HepG2 (cell line): ENCODE results near the gene TIRAP. TPM values are rescaled to one million over a fixed set of nuclear protein-coding genes. Genes with fewer than 3 reads are reported as not detected.

Experiments
- NFAT5 ChIP-seq: sonication (generic); formaldehyde crosslinking; IDR thresholded peaks from 2 replicates; pipeline ENCODE4 v1.4.0; 2020; ENCODE audit warnings: missing genetic modification reagents
- PHB2 ChIP-seq: fragments of 450-650 bp; IDR thresholded peaks from 2 replicates; pipeline ENCODE4 v1.6.1; 2018; ENCODE audit not compliant: partially characterized antibody
- SAFB2 ChIP-seq: sonication (generic); formaldehyde crosslinking; IDR thresholded peaks from 2 replicates; pipeline ENCODE4 v1.5.1; 2020; ENCODE audit warnings: missing genetic modification reagents, low read depth, mild to moderate bottlenecking, borderline replicate concordance
- SALL1 ChIP-seq: sonication (generic); formaldehyde crosslinking; IDR thresholded peaks from 2 replicates; pipeline ENCODE4 v1.8.0; 2022; ENCODE audit warnings: mild to moderate bottlenecking, missing genetic modification reagents
- SMAD1 ChIP-seq: sonication (generic); formaldehyde crosslinking; IDR thresholded peaks from 2 replicates; pipeline ENCODE4 v1.4.0; 2020; ENCODE audit warnings: missing genetic modification reagents, low read depth, mild to moderate bottlenecking, borderline replicate concordance
- ZBTB34 ChIP-seq: sonication (generic); formaldehyde crosslinking; IDR thresholded peaks from 2 replicates; pipeline ENCODE4 v1.8.0; 2022; ENCODE audit warnings: mild to moderate bottlenecking, missing genetic modification reagents
- ZMAT3 ChIP-seq: sonication (generic); formaldehyde crosslinking; conservative IDR thresholded peaks from 2 replicates; pipeline ENCODE4 v1.7.0; 2021; ENCODE audit warnings: missing genetic modification reagents
- ZNF280D ChIP-seq: sonication (generic); formaldehyde crosslinking; IDR thresholded peaks from 2 replicates; pipeline ENCODE4 v1.5.1; 2020; ENCODE audit warnings: mild to moderate bottlenecking, missing genetic modification reagents
- ZNF292 ChIP-seq: sonication (generic); formaldehyde crosslinking; IDR thresholded peaks from 2 replicates; pipeline ENCODE4 v1.8.1; 2022; ENCODE audit warnings: mild to moderate bottlenecking, low read depth, missing genetic modification reagents, borderline replicate concordance
- ZNF329 ChIP-seq: sonication (generic); formaldehyde crosslinking; IDR thresholded peaks from 2 replicates; pipeline ENCODE4 v1.9.0; 2021; ENCODE audit warnings: low read depth, mild to moderate bottlenecking, missing genetic modification reagents
- ZNF543 ChIP-seq: sonication (generic); formaldehyde crosslinking; IDR thresholded peaks from 2 replicates; pipeline ENCODE4 v1.4.0; 2020; ENCODE audit warnings: mild to moderate bottlenecking, missing genetic modification reagents
- ZNF687 ChIP-seq: sonication (generic); formaldehyde crosslinking; IDR thresholded peaks from 2 replicates; pipeline ENCODE4 v1.5.1; 2020; ENCODE audit warnings: mild to moderate bottlenecking, missing genetic modification reagents, moderate library complexity
- ZNF777 ChIP-seq: sonication (generic); formaldehyde crosslinking; IDR thresholded peaks from 2 replicates; pipeline ENCODE4 v1.4.0; 2020; ENCODE audit warnings: missing genetic modification reagents
- ZSCAN21 ChIP-seq: sonication (generic); formaldehyde crosslinking; IDR thresholded peaks from 2 replicates; pipeline ENCODE4 v1.8.0; 2022; ENCODE audit warnings: mild to moderate bottlenecking, missing genetic modification reagents, moderate library complexity, borderline replicate concordance
- polyA plus RNA-seq, 8 experiments: library from polyadenylated mRNA; depleted of rRNA in 3 of 8; stranded (reverse) in 7 of 8; unstranded in 1 of 8; fragments of >200 nt; fragmentation: Illumina TruSeq in 4 of 8; extraction: Trizol in 4 of 8; gene quantifications; 2 replicates each; pipeline versions ENCODE4 v1.2.1 to v1.2.3, GENCODE V29; 2011 to 2016; ENCODE audit warnings: low read depth in 4 of 8, missing spikeins in 1 of 8, mixed read lengths in 1 of 8; ENCODE audit not compliant: insufficient read depth in 1 of 8
- total RNA-seq, 5 experiments: library from RNA; depleted of rRNA; stranded (reverse); fragments of >200 nt; fragmentation: Illumina TruSeq; extraction: Trizol; gene quantifications; 2 replicates each; pipeline ENCODE4 v1.2.3, GENCODE V29; 2016; ENCODE audit warnings: low read depth in 1 of 5

TIRAP gene
- total and polyA plus RNA-seq, 2 of the 13 experiments (the other 11 are each of a cell fraction or from before 2014, with no cell fraction given) = 5.4 to 5.7 TPM

GRCh38 chr11:126268708-126269579 lies 13.9 kb upstream of the TIRAP start, which contains the start of the genes FOXRED1 and SRPRA (continued):
- TF ChIP-seq SALL1 (peak; percentile 72), ZBTB34 (CRISPR knock-in tag) (no peak), NFAT5 (CRISPR knock-in tag) (peak; percentile 24; the same call in 1 of the 2 replicates), ZSCAN21 (CRISPR knock-in tag) (no peak; the same call in none of the 2 replicates), SAFB2 (no peak), ZNF687 (CRISPR knock-in tag) (peak; percentile 88), ZNF329 (no peak), ZNF292 (CRISPR knock-in tag) (no peak), ZMAT3 (CRISPR knock-in tag) (peak; percentile 90), PHB2 (no peak), ZNF280D (CRISPR knock-in tag) (no peak), ZNF543 (peak; percentile 91; the same call in 1 of the 2 replicates), SMAD1 (no peak), ZNF777 (no peak)
